Sigmoid colon (tissue), 7 donors: ENCODE measurements around the gene NKD2. TPM values are rescaled to one million over a fixed set of nuclear protein-coding genes. Genes with fewer than 3 reads are reported as not detected.

ENCODE experiments used
- DNase-seq: peaks from one replicate; pipeline ENCODE4 v3.0.0-alpha.2; 2019
- H3K27ac ChIP-seq, 4 donors: fragments of 200-600 bp; sonication (generic); one replicate each; pipeline ENCODE4 v1.5.1; 2016 to 2019; ENCODE audit warnings: mild to moderate bottlenecking in 1 of 4
- H3K27me3 ChIP-seq, 3 donors: fragments of 200-600 bp; sonication (generic); one replicate each; pipeline ENCODE4 v1.5.1; 2019; ENCODE audit warnings: mild to moderate bottlenecking in 1 of 3
- H3K36me3 ChIP-seq, 4 donors: fragments of 200-600 bp; sonication (generic); one replicate each; pipeline ENCODE4 v1.5.1; 2016 to 2019
- H3K4me1 ChIP-seq, 4 donors: fragments of 200-600 bp; sonication (generic); one replicate each; pipeline ENCODE4 v1.5.1; 2017 to 2019
- H3K4me3 ChIP-seq, 4 donors: fragments of 200-600 bp; sonication (generic); one replicate each; pipeline ENCODE4 v1.5.1; 2017 to 2019; ENCODE audit warnings: mild to moderate bottlenecking in 2 of 4, moderate library complexity in 1 of 4
- H3K9me3 ChIP-seq, 4 donors: fragments of 200-600 bp in 3 of 4; sonication (generic) in 3 of 4; one replicate each; pipeline versions ENCODE4 v1.5.1 to v1.6.1; 2013 to 2019
- EP300 ChIP-seq, 4 donors: sonication (generic); formaldehyde crosslinking; IDR thresholded peaks; one replicate each; pipeline ENCODE4 v1.6.1; 2017; ENCODE audit warnings: antibody characterized with exemption in 4 of 4
- POLR2A ChIP-seq, 2 donors: fragments of 450-650 bp; IDR thresholded peaks; one replicate each; pipeline ENCODE4 v1.6.1; 2016; ENCODE audit warnings: antibody characterized with exemption in 2 of 2, mild to moderate bottlenecking in 2 of 2, moderate library complexity in 2 of 2
- POLR2AphosphoS5 ChIP-seq, 4 donors: sonication (generic); formaldehyde crosslinking; IDR thresholded peaks; one replicate each; pipeline ENCODE4 v1.6.1; 2017; ENCODE audit warnings: antibody characterized with exemption in 4 of 4
- WGBS, 2 donors: extraction: QIAGEN DNeasy Blood & Tissue Kit; methylation state at CpG; one replicate each; pipeline ENCODE4 v1.1.7; 2013; 5-methylcytosine and 5-hydroxymethylcytosine counted together
- intact Hi-C: fragments of 100-400 bp; cut with DNase I; formaldehyde crosslinking; loops from one replicate; pipeline ENCODE4 v1.15.1; 2023
- polyA plus RNA-seq, 3 donors: library from polyadenylated mRNA; stranded (reverse); fragments of 200-250 nt; gene quantifications; one replicate each; pipeline ENCODE4 v1.2.3, GENCODE V29; 2013
- total RNA-seq, 4 donors: library from RNA; depleted of rRNA; stranded (reverse); fragments of >200 nt; gene quantifications; one replicate each; pipeline ENCODE4 v1.1.0, GENCODE V29; 2016
- TF ChIP-seq, protein P1 (sequence below), 4 experiments: fragments of 450-650 bp in 3 of 4; fragments of 200-600 bp in 1 of 4; IDR thresholded peaks; one replicate each; pipeline ENCODE4 v1.5.1; 2016 to 2019; ENCODE audit warnings: antibody characterized with exemption in 4 of 4, mild to moderate bottlenecking in 3 of 4, moderate library complexity in 2 of 4
- donor health status: healthy with polysubstance abuse.
- donor health status: Bipolar disorder and iron deficiency.
- donor health status: healthy.

Gene NKD2
- total and polyA plus RNA-seq, 7 donors, result 0.60 to 4.4 (median 1.8) TPM

DNA sequence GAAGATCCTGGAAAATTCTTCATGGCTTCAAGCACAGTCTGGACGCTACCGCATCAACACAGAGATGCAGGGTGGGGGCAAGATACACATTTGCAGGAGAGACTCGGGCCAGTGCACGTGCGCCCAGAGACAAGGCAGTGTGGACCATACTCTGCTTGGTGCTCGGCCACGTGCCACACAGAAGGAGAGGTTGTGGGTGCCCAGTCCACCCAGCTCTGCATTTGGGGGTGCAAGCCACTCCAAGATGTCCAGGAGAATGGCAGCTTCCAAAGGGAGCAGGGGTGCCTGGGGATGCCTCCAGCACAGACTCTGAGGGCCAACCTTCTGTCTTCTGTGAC is 4.3 kb downstream of the NKD2 start:
- peak; percentile 46 for DNase-seq
- WGBS, 2 donors, result 92 to 95% methylated on average over 7 of the region's 7 CpGs
- H3K36me3 ChIP-seq, result no peaks in the 10 kb centered on the region
- TF ChIP-seq POLR2A (IDR thresholded peaks at IDR 0.05) (no peak), EP300 (IDR thresholded peaks at IDR 0.05) (no peak), POLR2AphosphoS5 (IDR thresholded peaks at IDR 0.05) (no peak)
- TF ChIP-seq, protein P1, sequence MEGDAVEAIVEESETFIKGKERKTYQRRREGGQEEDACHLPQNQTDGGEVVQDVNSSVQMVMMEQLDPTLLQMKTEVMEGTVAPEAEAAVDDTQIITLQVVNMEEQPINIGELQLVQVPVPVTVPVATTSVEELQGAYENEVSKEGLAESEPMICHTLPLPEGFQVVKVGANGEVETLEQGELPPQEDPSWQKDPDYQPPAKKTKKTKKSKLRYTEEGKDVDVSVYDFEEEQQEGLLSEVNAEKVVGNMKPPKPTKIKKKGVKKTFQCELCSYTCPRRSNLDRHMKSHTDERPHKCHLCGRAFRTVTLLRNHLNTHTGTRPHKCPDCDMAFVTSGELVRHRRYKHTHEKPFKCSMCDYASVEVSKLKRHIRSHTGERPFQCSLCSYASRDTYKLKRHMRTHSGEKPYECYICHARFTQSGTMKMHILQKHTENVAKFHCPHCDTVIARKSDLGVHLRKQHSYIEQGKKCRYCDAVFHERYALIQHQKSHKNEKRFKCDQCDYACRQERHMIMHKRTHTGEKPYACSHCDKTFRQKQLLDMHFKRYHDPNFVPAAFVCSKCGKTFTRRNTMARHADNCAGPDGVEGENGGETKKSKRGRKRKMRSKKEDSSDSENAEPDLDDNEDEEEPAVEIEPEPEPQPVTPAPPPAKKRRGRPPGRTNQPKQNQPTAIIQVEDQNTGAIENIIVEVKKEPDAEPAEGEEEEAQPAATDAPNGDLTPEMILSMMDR (IDR thresholded peaks at IDR 0.05), result no peak
- H3K4me3 ChIP-seq, result no peak overlapping the region
- H3K27ac ChIP-seq, result no peak overlapping the region
- H3K4me1 ChIP-seq, result peaks cover 0 to 26% (median 20%) of the 10 kb centered on the region in 4 donors
- H3K27me3 ChIP-seq, result peaks cover 13 to 36% (median 36%) of the 10 kb centered on the region in 3 donors
- intact Hi-C loops, result no loop called here
- no peaks in the 10 kb centered on the region for H3K9me3 ChIP-seq

DNA sequence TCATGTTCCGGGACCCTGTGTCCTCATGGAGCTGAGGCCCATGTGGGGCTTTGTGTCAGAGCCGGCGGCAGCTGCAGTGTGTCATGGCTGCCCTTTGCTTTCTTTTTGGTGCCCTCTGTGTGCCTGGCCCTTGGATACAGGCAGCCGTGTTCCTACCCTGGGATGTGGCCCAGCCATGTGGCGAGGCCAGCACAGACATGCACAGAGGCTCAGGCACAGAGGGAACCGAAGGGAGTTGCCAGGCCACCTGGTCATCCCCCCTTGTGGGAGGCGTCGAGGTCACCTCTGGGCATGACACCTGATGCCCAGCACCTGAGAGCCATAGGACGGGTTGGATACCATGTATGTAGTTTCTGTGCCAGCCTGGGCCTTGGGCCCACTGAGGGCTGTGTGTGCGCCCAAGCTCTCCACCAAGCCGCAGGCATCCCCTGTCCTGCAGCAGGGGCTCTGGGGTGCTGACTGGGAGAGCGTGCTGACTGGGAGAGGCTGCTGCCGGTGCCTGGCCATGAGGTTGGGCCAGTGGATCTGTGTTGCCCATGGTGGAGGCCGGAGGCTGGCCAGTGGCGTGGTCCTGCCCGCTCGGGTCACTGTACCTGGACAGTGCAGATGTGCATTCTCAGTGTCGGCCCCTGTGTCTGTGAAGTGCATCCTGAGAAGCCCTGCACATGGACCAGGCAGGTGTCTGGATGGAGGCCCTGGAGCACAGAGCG is 4.8 kb downstream of the NKD2 start:
- H3K27ac ChIP-seq, result no peak overlapping the region
- no peak overlapping the region for H3K4me3 ChIP-seq
- no peaks in the 10 kb centered on the region for H3K9me3 ChIP-seq
- intact Hi-C loops, result no loop called here
- H3K27me3 ChIP-seq, result peaks cover 13 to 32% (median 31%) of the 10 kb centered on the region in 3 donors
- no peak for TF ChIP-seq POLR2AphosphoS5 (IDR thresholded peaks at IDR 0.05)
- TF ChIP-seq, protein P1 (IDR thresholded peaks at IDR 0.05), result no peak
- TF ChIP-seq EP300 (IDR thresholded peaks at IDR 0.05), result no peak
- no peak for TF ChIP-seq POLR2A (IDR thresholded peaks at IDR 0.05)
- DNase-seq, result peak; percentile 50
- H3K4me1 ChIP-seq, result peaks cover 0 to 22% (median 18%) of the 10 kb centered on the region in 4 donors
- WGBS, 2 donors, result 93 to 94% methylated on average over 19 of the region's 19 CpGs
- H3K36me3 ChIP-seq, result no peaks in the 10 kb centered on the region

DNA sequence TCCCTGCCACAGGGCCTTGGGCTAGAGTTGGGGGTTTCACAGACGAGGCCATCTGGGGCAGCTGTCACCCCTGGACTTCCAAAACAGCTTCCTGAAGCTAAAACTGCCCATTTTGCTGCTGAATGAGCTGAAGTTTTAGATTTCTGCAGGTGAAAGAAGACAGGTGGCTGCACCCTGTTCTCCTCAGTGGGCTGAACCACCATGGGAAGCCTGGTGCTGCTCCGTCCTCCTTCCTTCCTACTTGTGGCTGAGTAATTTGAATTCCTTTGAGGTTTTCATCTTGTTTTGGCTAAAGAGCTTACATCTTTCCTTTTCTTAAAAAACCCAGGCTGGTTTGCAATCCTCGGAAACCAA is 5.3 kb downstream of the NKD2 start:
- H3K36me3 ChIP-seq, result no peaks in the 10 kb centered on the region
- TF ChIP-seq POLR2AphosphoS5 (IDR thresholded peaks at IDR 0.05) (no peak), EP300 (IDR thresholded peaks at IDR 0.05) (no peak), POLR2A (IDR thresholded peaks at IDR 0.05) (no peak)
- TF ChIP-seq, protein P1 (IDR thresholded peaks at IDR 0.05), result no peak
- H3K27ac ChIP-seq, result no peak overlapping the region
- H3K4me1 ChIP-seq, result peaks cover 0 to 18% (median 13%) of the 10 kb centered on the region in 4 donors
- no peak overlapping the region for H3K4me3 ChIP-seq
- WGBS, 2 donors, result 83 to 88% methylated on average over 3 of the region's 3 CpGs
- DNase-seq, result peak; percentile 26
- H3K27me3 ChIP-seq, result peaks cover 12 to 28% (median 28%) of the 10 kb centered on the region in 3 donors
- intact Hi-C loops, result no loop called here
- H3K9me3 ChIP-seq, result no peaks in the 10 kb centered on the region

DNA sequence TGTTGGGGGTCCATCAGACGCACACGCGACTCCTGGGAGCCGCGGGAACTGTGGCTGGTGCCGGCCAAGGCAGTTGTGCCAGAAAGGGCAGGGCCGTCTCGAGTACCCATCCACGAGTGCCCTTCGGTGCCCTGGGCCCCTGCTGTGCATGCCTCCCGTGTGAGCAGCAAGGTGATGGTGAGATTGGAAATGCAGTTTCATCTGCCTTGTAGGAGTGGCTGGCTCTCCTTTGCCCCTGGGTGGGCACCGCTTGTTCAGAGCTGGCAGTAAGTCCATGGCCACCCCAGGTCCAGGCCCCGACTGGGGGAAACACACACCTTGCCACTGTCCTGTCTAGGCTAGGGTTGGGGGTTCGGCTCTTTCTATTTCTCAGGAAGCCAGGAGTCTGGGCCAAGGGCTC is 5.7 kb downstream of the NKD2 start:
- H3K4me3 ChIP-seq, result no peak overlapping the region
- peaks cover 8 to 24% (median 23%) of the 10 kb centered on the region in 3 donors for H3K27me3 ChIP-seq
- H3K4me1 ChIP-seq, result peaks cover 0 to 14% (median 9%) of the 10 kb centered on the region in 4 donors
- no peaks in the 10 kb centered on the region for H3K36me3 ChIP-seq
- no peak overlapping the region for H3K27ac ChIP-seq
- 89 to 92% methylated on average over 14 of the region's 14 CpGs for WGBS, 2 donors
- intact Hi-C loops, result no loop called here
- peak; percentile 56 for DNase-seq
- no peaks in the 10 kb centered on the region for H3K9me3 ChIP-seq
- TF ChIP-seq POLR2AphosphoS5 (IDR thresholded peaks at IDR 0.05) (no peak), EP300 (IDR thresholded peaks at IDR 0.05) (no peak), POLR2A (IDR thresholded peaks at IDR 0.05) (no peak)
- TF ChIP-seq, protein P1 (IDR thresholded peaks at IDR 0.05), result no peak
